Measurements from ENCODE around the gene PAPSS2.
"Not testable (repeated sequence)": the region's sequence is repeated elsewhere in the genome, so short reads cannot be mapped to it uniquely, and the experiment has no call there.

The PAPSS2 gene

GRCh38 chr10:87643920-87644319 lies 15.8 kb upstream of the PAPSS2 start:
- DNase-seq = no peak

DNA sequence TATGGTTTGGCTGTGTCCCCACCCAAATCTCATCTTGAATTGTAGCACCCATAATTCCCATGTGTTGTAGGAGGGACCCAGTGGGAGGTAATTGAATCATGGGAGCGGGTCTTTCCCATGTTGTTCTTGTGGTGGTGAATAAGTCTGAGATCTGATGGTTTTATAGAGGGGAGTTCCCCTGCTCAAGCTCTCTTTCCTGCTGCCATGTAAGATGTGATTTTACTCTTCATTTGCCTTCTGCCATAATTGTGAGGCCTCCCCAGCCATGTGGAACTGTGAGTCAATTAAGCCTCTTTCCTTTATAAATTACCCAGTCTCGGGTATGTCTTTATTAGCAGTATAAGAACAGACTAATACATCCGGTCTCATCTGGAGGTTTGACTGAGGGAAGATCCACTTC lies 15.2 kb upstream of the PAPSS2 start:
- not testable (repeated sequence) for DNase-seq

DNA sequence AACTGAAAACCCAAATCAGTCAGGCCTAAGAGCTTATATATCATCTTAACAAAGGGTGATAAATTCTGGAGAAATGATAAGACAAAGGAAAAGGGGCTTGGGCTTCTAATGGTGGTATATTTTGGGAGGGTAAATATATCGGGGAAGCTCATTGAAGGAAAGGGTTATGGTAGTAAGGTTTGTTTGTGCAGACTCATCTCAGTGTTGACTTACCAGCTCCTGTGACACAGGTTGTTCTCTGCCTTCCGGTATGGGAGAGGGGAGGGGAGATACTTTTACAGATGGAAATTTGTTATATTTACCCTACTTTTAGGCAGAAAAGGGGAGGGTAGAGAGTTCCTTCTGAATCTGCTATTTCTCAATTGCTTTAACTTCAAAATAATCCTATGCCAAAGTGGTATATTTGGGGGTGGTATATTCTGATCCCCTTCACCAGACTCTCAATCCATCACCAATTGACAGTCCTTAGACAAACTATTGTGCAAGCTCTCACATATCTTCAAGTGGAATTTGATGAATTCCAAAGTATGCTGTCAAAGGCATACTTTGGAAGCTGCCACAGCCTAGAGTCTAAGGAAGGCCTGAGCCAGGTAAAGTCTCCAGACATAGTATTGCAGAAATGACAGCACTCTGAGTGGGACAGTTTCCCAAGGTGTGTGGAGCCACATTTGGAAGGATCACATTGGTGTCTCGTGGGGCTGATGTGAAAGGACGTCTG lies 13.3 kb upstream of the PAPSS2 start:
- DNase-seq = no peak

DNA sequence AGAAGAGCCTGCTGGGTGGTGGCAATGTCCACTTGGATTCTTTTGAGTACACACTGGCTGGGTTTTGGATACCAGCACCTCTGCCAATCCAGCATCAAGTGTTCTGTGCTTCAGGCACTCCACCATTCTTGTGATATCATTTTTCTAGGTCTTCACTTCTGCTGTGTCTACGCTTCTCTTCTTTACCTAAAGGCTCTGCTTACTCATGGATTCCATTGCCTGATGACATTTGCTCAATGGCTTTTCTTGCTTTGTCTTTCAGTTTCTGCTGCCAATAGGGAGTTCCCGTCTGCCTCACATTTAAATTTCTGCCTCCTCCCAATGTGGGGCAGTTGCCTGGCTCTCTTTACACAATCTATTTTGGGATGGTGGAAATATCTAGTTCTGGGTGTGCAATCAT lies 12.7 kb upstream of the PAPSS2 start:
- no peak for DNase-seq

GRCh38 chr10:87650838-87651589 lies 8.7 kb upstream of the PAPSS2 start:
- DNase-seq = no peak

DNA sequence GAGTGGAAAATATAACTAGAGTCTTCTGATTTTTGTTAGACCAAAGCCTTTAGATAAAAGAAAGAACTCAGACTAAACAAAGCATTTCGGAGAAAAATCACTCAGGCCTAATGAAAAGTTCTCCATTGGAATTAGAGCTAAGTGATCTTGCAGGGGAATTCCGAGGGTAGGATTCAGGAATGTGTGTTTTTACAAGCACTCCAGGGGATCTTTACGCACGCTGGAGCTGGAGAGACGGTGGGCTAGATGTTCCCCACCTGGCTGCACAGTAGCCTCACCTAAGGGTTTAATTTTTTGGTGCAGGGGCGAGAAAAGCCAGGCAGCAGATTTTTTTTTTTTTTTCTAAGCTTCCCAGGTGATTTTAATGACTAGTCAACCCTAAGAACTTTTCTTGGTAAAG lies 7.9 kb upstream of the PAPSS2 start:
- DNase-seq = no peak

DNA sequence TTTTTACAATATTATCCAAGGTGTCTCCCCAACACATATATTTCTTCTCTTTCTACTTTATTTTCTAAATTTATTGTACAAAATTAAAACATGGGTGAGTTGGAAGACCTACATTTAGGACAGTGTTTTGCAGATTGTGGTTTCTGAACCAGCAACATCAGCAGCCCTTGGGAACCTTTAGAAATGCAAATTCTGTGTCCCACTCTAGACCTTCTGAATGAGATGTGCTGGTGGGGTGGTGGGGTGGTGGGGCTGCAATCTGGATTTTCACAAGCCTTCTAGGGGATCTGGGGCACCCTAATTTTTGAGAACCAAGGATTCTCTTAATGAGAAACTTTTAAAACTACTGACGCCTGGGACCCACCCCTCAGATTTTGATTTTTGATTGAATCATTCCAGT lies 7.4 kb upstream of the PAPSS2 start:
- DNase-seq = no peak

- no peak for DNase-seq
These were observed 5.5 kb upstream of the PAPSS2 start for GRCh38 chr10:87654212-87654611.

GRCh38 chr10:87656431-87657072 lies 3.1 kb upstream of the PAPSS2 start:
- DNase-seq = no peak

DNA sequence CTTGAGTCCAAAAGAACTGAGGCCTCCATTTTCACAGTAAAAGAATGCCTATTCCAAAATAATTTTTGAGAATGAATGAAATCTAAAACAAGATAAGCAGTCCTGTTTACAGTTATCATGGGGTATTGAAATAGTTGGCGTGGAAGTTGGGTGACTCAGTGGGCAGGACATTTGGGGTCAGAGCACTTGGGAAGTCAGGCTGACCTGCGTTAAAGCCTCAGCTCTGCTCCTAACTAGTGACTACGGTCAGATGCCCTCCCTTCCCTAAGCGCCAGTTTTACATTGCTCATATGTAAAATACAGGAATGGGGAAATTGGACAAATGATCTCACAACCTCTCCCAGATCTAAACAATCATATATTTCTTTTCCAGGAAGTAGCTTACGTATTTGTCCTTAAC lies 2.3 kb upstream of the PAPSS2 start:
- no peak for DNase-seq

GRCh38 chr10:87658321-87658795 lies 1.3 kb upstream of the PAPSS2 start:
- no peak for DNase-seq

DNA sequence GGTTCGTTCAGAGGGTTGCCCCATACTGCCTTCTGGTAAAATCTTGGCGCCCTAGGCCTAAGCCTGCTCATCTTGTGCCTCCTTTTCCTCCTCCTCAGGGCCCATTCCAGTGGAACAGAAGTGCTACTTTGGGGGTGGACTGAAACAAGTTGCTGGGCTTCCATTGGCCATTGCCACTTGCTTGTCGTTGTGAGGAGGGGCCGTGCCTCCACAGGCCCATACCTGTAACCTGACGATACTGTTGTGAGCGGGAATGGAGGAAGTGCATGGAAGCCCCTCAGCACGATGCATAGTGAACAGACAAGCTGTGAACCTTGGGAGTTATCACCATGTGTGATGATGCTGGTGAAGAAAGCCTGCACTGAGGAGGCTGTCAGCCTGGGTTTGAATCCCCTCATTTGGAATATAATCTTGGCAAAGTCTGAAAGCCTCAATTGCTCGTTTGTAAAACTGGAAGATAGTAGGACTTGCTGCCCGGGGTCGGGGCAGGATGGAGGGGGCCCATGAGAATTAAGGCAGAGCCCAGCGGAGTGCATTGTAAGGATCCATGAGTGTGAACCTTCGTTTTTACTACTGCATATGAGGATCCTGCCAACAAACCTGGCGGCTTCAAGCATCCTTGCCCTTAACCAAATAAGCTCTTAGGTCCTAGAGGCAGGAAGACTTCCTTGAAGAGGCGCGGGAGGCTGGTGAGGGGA lies 671 bp upstream of the PAPSS2 start:
- peak; percentile 11 for DNase-seq

GRCh38 chr10:87660484-87661133 lies 931 bp downstream of the PAPSS2 start:
- no peak for DNase-seq

DNA sequence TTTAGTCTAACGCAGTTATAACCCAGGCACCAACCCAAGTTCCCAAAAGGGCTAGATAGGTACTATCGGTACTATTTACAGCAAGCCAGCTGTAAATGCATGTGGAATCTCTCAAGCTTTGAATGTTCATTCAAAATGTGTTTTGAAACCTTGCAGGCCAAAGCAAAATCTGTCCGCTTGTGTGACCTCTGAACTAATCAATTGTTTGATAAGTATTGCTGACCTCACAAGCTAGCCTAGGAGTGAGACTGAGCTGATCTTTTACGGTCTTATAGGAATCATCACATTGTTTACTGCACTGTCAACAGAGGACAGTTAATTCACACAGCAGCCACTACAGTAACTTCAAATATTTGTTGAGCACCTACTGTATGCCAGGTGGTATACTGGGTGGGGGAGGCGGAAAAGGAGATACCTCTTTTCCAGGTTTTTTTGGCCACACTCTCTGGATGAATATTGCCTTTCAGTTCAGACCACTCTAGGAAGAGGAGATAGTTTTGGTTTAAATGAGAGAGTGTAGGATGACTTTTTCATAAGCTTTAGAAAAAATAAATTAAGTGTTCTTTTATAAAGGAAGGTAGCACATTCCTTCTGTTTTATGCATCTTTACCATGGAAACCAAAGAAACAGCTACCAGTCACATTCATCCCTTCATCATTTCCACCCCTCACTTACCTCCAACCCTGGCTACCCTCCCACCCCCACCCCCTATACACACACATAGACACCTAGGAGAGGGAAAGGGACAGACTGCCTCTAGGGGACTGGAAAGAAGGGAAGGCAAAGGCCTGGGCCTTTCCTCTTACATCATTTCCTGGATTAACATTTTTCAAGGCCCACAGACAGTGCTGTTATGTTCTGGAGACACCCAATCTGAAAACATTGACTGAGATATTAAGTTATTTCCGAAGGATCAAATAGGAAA lies 2.4 kb downstream of the PAPSS2 start:
- no peak for DNase-seq

- no peak for DNase-seq
These were observed 4.6 kb downstream of the PAPSS2 start for GRCh38 chr10:87664276-87664701.

DNA sequence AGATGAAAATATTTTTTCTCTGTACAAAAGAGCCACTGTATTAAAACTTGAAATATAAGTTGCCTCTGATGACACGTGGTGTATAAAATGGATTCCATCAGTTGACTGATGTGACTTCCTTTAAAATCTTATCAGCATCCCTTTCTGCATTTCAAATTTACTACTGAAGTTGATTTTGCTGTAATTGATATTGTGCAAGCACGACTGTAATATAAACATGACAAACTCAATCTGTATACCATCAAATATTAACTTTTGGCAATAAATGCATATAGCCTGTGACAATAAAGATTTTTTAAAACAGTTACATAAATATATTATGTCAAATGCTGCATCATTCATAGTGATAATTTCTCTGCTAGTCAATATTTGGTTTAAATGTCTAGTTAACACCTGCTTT lies 7.8 kb downstream of the PAPSS2 start:
- DNase-seq = no peak

GRCh38 chr10:87668324-87669074 lies 8.8 kb downstream of the PAPSS2 start:
- DNase-seq = no peak

GRCh38 chr10:87669752-87670151 lies 10.1 kb downstream of the PAPSS2 start:
- DNase-seq = no peak

DNA sequence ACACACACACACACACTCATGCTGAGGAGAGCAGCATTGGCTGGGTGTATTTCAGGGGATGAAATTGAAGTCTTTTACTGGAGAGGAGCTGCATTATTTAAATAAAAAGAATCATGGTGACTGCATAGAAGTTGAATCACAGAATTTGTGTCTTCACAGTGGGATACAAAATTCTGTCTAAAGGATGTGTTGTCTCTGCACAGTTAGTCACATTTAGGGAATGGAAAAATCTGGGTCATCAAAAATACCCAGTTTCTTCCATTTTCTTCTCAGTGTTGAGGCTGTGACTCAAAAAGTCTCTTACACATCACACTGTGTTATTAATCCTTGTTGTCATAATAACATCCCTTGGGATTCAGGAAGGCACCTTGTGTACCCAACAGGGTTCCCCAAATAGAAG lies 10.9 kb downstream of the PAPSS2 start:
- DNase-seq = no peak

DNA sequence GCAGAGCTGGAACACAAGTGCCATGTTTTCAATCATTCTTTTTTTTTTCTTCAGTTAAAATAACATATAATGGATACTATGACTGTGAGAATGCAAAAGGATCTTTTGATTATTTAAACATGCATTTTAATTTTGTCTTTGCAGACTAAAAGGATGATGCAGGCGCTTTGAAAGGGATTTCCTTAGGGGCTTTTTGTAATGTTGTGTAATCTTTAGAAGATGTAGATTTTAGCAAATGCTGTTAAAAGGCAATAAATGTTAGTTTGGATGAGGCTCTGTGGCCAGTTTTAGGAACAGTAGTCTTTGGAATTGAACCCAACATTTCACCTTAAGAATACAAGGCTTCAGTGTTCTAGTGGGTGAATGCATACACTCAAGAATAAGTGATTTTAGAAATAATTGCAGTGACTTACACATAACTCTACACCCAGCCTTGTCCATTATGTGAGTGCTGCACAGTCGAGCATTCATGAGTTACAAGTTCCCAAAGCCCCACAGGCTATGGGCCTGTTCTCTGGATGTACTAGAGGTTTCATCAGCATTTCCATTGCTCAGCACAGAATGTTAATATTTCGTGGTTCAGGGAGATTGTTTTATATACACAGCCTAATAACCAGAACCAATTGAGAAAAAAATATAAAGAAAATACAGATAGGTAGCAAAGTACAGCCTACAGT lies 11.6 kb downstream of the PAPSS2 start:
- DNase-seq = no peak
